Spleen (tissue), 11 donors: ENCODE measurements around the gene LSAMP. TPM values are rescaled to one million over a fixed set of nuclear protein-coding genes. Genes with fewer than 3 reads are reported as not detected.

Source experiments
- DNase-seq: peaks from one replicate; pipeline ENCODE4 v3.0.0-alpha.2; 2020
- H3K27ac ChIP-seq, 8 donors: fragments of 200-600 bp; sonication (generic) in 7 of 8; 1 replicate in 4 of 8; 2 replicates in 4 of 8; pipeline versions ENCODE4 v1.5.0 to v1.8.0; 2016 to 2021; ENCODE audit warnings: inconsistent platforms in 4 of 8, mild to moderate bottlenecking in 4 of 8, moderate library complexity in 1 of 8
- H3K27me3 ChIP-seq, 7 donors: fragments of 200-600 bp; sonication (generic) in 6 of 7; replicated peaks in 1 of 7; 1 replicate in 4 of 7; 2 replicates in 3 of 7; pipeline versions ENCODE4 v1.5.0 to v1.8.0; 2016 to 2021; ENCODE audit warnings: inconsistent platforms in 3 of 7, mild to moderate bottlenecking in 1 of 7
- H3K36me3 ChIP-seq, 6 donors: fragments of 200-600 bp; sonication (generic) in 5 of 6; 1 replicate in 4 of 6; 2 replicates in 2 of 6; pipeline versions ENCODE4 v1.5.0 to v1.8.0; 2016 to 2021; ENCODE audit warnings: inconsistent platforms in 2 of 6
- H3K4me1 ChIP-seq, 6 donors: fragments of 200-600 bp; sonication (generic) in 5 of 6; 1 replicate in 3 of 6; 2 replicates in 3 of 6; pipeline versions ENCODE4 v1.5.0 to v1.8.0; 2016 to 2021; ENCODE audit warnings: inconsistent platforms in 3 of 6
- H3K4me3 ChIP-seq, 8 donors: fragments of 200-600 bp; sonication (generic) in 7 of 8; 1 replicate in 4 of 8; 2 replicates in 4 of 8; pipeline versions ENCODE4 v1.5.0 to v1.8.0; 2016 to 2021; ENCODE audit warnings: inconsistent platforms in 4 of 8, mild to moderate bottlenecking in 4 of 8, moderate library complexity in 2 of 8
- H3K9me3 ChIP-seq, 8 donors: fragments of 200-600 bp; sonication (generic) in 7 of 8; 1 replicate in 4 of 8; 2 replicates in 4 of 8; pipeline versions ENCODE4 v1.5.0 to v1.8.0; 2016 to 2021; ENCODE audit warnings: inconsistent platforms in 4 of 8
- POLR2A ChIP-seq, 3 donors: fragments of 450-650 bp; IDR thresholded peaks; one replicate each; pipeline ENCODE4 v1.5.1; 2017; ENCODE audit warnings: antibody characterized with exemption in 3 of 3, mild to moderate bottlenecking in 1 of 3
- POLR2AphosphoS5 ChIP-seq, 3 donors: sonication (generic); formaldehyde crosslinking; IDR thresholded peaks; one replicate each; pipeline ENCODE4 v1.5.1; 2017; ENCODE audit warnings: antibody characterized with exemption in 3 of 3
- WGBS, 5 donors: extraction: QIAGEN DNeasy Blood & Tissue Kit in 3 of 5; methylation state at CpG; one replicate each; pipeline versions ENCODE4 v1.1.5 to v1.1.7; 2013 to 2018; 5-methylcytosine and 5-hydroxymethylcytosine counted together
- intact Hi-C: fragments of 100-400 bp; cut with DNase I; formaldehyde crosslinking; loops from one replicate; pipeline ENCODE4 v1.15.0; 2023; ENCODE audit warnings: low total_unique reads
- polyA plus RNA-seq, 3 donors: library from polyadenylated mRNA; stranded (reverse); fragments of 200-250 nt; gene quantifications; one replicate each; pipeline ENCODE4 v1.2.1, GENCODE V29; 2013
- total RNA-seq, 7 donors: library from RNA; depleted of rRNA in 3 of 7; stranded (reverse); fragments of >200 nt in 3 of 7; fragmentation: NEBNext Ultra II Directional in 4 of 7; extraction: Animal tissue kit (Norgen Biotek cat#: 25700) in 4 of 7; gene quantifications; one replicate each; pipeline versions ENCODE4 v1.1.0 to v1.2.1, GENCODE V29; 2016 to 2021
- TF ChIP-seq, protein P1 (sequence below), 11 experiments: fragments of 200-600 bp in 7 of 11; fragments of 450-650 bp in 4 of 11; sonication (generic) in 4 of 11; IDR thresholded peaks in 8 of 11; conservative IDR thresholded peaks in 3 of 11; 1 replicate in 7 of 11; 2 replicates in 4 of 11; pipeline versions ENCODE4 v1.4.0 to v1.8.0; 2016 to 2021; ENCODE audit warnings: antibody characterized with exemption in 11 of 11, inconsistent platforms in 4 of 11, mild to moderate bottlenecking in 1 of 11
- donor health status: healthy with polysubstance abuse.
- donor health status: DM: no; HTN: no; CAD: no; lungs with moderate emphysema.
- donor health status: DM: no; HTN: no; CAD: no.
- donor health status: Bipolar disorder and iron deficiency.
- donor health status: healthy.
- donor health status: DM: no; HTN: no; CAD: no.
- donor health status: DM: yes; HTN: yes; CAD: no.

Gene LSAMP
- total and polyA plus RNA-seq, 10 donors: 0.45 to 6.8 (median 1.3) TPM

DNA sequence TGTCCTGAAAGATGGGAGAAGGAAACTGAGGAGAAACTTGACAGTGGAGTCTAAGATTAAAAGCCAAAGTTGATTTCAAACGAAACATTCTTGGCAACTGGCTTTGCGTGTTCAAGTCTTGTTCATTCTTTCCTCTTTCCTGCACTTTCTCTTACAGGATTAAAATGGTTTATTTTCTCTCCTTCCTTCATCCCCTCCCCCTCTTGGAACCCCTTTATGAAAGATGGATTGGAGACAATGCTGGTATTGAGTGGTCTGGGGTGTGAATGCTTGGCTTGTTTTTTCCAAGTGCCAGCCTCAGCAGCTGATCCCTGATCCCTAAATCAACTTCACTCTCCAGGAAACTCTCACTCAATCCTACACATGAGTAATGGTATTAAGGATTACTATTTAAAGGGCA, 703 bp upstream of the LSAMP start:
- Histone ChIP-seq H3K27ac (no peak overlapping the region), H3K9me3 (no peaks in the 10 kb centered on the region), H3K4me1 (no peaks in the 10 kb centered on the region), H3K36me3 (no peaks in the 10 kb centered on the region), H3K27me3 (peaks cover 0 to 22% (median 0%) of the 10 kb centered on the region in 7 donors), H3K4me3 (no peak overlapping the region)
- intact Hi-C loops: no loop called here
- WGBS, 5 donors: 53 to 78% (median 64%) methylated on average over 2 of the region's 2 CpGs
- TF ChIP-seq, protein P1, sequence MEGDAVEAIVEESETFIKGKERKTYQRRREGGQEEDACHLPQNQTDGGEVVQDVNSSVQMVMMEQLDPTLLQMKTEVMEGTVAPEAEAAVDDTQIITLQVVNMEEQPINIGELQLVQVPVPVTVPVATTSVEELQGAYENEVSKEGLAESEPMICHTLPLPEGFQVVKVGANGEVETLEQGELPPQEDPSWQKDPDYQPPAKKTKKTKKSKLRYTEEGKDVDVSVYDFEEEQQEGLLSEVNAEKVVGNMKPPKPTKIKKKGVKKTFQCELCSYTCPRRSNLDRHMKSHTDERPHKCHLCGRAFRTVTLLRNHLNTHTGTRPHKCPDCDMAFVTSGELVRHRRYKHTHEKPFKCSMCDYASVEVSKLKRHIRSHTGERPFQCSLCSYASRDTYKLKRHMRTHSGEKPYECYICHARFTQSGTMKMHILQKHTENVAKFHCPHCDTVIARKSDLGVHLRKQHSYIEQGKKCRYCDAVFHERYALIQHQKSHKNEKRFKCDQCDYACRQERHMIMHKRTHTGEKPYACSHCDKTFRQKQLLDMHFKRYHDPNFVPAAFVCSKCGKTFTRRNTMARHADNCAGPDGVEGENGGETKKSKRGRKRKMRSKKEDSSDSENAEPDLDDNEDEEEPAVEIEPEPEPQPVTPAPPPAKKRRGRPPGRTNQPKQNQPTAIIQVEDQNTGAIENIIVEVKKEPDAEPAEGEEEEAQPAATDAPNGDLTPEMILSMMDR (IDR thresholded peaks at IDR 0.05 in 8 of 11, conservative IDR thresholded peaks at IDR 0.05 in 3 of 11): no peak
- no peak for TF ChIP-seq POLR2AphosphoS5 (IDR thresholded peaks at IDR 0.05)
- TF ChIP-seq POLR2A (IDR thresholded peaks at IDR 0.05): no peak
- no peak for DNase-seq

DNA sequence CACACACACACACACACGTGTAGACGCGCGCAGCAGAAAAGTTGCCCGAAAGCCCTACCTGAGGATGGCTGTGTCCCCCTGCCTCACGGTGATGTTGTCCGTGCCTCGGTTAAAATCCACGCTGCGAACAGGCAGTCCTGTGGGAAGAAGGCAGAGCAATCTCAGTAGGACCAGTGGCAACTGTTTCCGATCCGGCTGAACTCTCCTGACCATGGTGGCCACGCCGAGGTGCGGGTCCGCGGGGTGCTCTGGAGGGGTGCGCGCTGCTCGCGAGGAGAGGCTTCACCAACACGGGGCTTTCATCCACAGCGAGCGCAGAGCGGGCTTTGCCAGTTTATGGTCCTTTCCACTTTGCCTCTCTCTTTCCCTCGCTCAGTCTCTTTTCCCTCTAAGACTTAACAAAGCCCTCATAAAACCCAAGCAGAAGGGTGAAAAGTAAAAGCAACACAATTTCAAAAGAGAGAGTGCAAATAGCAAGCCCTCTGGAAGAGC, 422 bp downstream of the LSAMP start:
- DNase-seq: no peak

DNA sequence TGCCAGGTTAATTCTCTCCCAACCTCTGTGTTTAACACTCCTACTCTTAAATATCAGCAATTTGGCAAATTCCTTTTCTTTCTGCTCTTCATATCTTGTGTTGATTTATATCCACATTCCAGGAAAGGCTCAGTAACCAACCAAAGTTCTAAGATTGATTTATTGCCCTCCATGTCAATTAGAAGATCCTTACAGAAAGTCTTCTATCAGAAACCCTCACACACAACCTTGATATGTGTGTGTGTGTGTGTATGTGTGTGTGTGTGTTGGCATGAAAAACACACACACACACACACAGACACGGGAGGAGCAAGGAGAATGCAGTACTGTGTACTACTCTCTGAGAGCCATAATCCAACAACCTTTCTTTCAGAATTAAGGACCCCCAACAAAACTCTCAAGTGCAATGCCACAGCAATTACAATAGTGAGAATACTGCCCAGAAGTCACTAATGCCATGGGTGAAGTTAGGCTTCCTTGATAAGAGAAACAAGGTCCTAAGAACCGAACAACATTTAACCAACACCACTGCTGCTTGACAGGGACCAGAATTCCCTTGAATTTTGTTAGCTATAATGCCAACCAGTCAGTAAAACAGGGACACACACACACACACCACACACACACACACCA, 1.1 kb downstream of the LSAMP start:
- no peak overlapping the region for H3K4me3 ChIP-seq
- H3K27me3 ChIP-seq: peaks cover 0 to 22% (median 0%) of the 10 kb centered on the region in 7 donors
- H3K36me3 ChIP-seq: no peaks in the 10 kb centered on the region
- H3K4me1 ChIP-seq: no peaks in the 10 kb centered on the region
- no peak for DNase-seq
- no peaks in the 10 kb centered on the region for H3K9me3 ChIP-seq
- intact Hi-C loops: no loop called here
- WGBS, 5 donors: 7 to 18% (median 9%) methylated on average over 2 of the region's 2 CpGs
- no peak for TF ChIP-seq POLR2A (IDR thresholded peaks at IDR 0.05)
- TF ChIP-seq POLR2AphosphoS5 (IDR thresholded peaks at IDR 0.05): no peak
- no peak overlapping the region for H3K27ac ChIP-seq

More for the DNA sequence above, 422 bp downstream of the LSAMP start:
- Histone ChIP-seq H3K4me1 (no peaks in the 10 kb centered on the region), H3K36me3 (no peaks in the 10 kb centered on the region), H3K27me3 (peaks cover 0 to 22% (median 0%) of the 10 kb centered on the region in 7 donors), H3K4me3 (peak overlapping the region in 1 of 8 donors; percentile 18), H3K27ac (no peak overlapping the region), H3K9me3 (no peaks in the 10 kb centered on the region)
- intact Hi-C loops: no loop called here
- TF ChIP-seq POLR2A (IDR thresholded peaks at IDR 0.05): no peak
- no peak for TF ChIP-seq POLR2AphosphoS5 (IDR thresholded peaks at IDR 0.05)
- TF ChIP-seq, protein P1 (IDR thresholded peaks at IDR 0.05 in 8 of 11, conservative IDR thresholded peaks at IDR 0.05 in 3 of 11): no peak
- WGBS, 5 donors: 1 to 8% (median 5%) methylated on average over 14 to 26 of the region's 26 CpGs

DNA sequence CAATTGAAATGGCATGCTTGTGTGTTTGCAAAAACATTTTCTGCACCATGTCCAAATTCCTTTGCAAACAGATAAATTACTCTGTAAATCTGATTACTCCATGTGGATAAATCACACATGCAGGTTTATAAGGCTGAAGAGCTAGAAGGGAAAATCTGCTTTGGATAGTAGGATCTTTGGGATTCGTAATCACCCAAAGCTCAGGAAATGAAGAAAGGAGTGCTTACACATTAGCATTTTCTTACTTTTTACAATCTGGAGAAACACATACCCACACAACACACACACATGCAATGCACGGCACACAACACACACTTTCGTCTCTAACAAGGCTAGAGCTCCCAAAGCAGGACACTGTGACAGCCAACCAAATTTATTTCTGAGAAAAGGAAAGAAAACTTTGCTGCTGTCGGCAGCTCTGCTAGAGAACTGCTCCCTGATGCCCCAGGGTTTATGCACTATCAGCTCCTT, 2.1 kb downstream of the LSAMP start:
- Histone ChIP-seq H3K9me3 (no peaks in the 10 kb centered on the region), H3K4me3 (no peak overlapping the region), H3K27ac (no peak overlapping the region), H3K4me1 (no peaks in the 10 kb centered on the region), H3K27me3 (peaks cover 0 to 22% (median 0%) of the 10 kb centered on the region in 7 donors), H3K36me3 (no peaks in the 10 kb centered on the region)
- TF ChIP-seq, protein P1 (IDR thresholded peaks at IDR 0.05 in 8 of 11, conservative IDR thresholded peaks at IDR 0.05 in 3 of 11): no peak
- no peak for TF ChIP-seq POLR2A (IDR thresholded peaks at IDR 0.05)
- no peak for TF ChIP-seq POLR2AphosphoS5 (IDR thresholded peaks at IDR 0.05)
- 14 to 44% (median 23%) methylated on average over 4 of the region's 4 CpGs for WGBS, 5 donors
- intact Hi-C loops: no loop called here
- DNase-seq: no peak
